HG03460 (cell line): Measurements from ENCODE around the gene MLLT3.
A peak's percentile ranks its signal among the peaks of the same experiment; 100 is the strongest.

Experiments used
- ATAC-seq: cut with Tn5 transposase; IDR thresholded peaks from one replicate; pipeline ENCODE4 v1.9.1; 2021; ENCODE audit not compliant: unreplicated experiment

MLLT3 gene

DNA sequence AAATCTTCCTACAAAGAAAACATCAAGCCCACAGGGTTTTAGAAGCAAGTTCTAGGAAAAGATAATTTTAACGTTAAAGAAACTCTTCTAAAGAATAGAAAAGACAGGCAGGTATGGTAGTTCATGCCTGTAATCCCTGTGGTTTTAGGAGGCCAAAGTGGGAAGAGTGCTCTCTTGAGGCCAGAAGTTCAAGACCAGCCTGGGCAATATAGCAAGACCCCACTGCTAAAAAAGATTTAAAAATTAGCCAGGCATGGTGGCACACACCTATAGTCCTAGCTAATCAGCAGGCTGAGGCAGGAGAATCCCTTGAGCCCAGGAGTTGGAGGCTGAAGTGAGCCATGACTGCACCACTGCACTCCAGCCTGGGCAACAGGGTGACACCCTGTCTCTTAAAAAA, 193.3 kb downstream of the MLLT3 start:
- ATAC-seq, result no peak

DNA sequence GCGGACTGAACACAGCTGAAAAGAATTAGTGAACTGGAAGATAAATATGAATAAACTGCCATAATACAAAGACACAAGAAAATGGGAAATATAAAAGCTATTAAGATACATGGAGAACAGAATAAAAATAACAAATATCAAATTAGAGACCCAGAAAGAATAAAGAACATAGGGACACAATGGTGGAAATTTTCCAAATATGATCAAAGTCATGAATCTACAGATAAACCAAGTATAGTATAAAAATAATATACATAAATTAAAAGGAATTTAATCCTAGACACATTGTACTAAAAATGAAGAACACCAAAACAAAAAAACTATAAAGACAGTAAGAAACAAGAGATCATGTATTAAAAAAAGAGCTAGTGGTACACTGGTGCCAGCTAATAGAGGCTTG, 194.9 kb downstream of the MLLT3 start:
- no peak for ATAC-seq

DNA sequence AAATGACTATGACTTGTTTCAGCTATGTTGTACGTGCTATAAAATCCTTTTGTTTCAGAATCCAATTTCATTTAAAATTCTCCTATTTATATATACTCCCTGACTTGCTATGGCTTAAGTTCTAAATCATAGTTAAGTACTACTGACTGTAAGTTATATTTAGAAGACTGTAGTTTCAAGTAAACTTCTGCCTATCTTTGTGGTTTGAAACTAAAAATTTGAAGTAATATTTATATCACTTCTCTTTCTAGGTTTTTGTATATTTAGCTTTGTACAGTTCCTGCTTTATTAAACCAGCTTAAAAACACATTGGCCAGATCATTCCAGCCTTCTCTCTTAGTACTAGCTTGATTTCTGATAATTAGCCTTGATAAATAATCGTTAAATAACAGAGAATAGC, 196.3 kb downstream of the MLLT3 start:
- peak; percentile 70 for ATAC-seq

DNA sequence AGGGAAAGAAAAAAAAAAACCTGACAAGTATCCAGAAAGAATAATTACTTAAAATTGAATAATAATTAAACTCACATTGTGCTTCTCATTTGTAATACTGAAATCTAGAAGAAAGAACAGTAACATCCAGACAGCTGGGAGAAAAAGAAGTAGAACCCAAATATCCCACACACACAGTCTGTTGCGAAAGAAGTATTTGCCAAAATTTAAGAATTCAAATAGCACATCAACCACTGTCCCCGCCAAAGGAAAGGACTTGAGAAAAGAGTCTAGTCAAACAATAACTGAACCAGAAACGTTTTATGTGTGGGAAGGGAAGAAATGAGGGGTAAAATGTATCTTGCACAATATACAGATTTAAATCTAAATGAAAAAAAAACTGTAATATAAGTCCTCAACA, 202.8 kb downstream of the MLLT3 start:
- ATAC-seq, result no peak

DNA sequence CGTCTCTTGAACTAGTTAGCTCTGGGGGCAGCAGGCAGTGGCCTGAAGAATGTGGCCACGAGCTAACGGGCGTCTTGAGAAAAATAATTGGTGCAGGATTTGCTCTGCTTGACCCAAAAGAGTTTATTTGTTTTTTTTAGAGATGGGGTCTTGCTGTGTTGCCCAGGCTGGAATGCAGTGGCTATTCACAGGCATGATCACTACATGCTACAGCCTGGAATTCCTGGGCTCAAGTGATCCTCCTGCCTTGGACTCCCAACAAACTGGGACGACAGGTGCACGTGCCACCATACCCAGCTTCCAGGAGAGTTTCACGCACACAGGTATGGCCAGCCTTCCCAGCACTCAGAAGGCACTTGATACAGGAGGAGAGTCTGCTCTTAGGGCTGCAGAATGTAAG, 203.8 kb downstream of the MLLT3 start:
- ATAC-seq, result no peak

DNA sequence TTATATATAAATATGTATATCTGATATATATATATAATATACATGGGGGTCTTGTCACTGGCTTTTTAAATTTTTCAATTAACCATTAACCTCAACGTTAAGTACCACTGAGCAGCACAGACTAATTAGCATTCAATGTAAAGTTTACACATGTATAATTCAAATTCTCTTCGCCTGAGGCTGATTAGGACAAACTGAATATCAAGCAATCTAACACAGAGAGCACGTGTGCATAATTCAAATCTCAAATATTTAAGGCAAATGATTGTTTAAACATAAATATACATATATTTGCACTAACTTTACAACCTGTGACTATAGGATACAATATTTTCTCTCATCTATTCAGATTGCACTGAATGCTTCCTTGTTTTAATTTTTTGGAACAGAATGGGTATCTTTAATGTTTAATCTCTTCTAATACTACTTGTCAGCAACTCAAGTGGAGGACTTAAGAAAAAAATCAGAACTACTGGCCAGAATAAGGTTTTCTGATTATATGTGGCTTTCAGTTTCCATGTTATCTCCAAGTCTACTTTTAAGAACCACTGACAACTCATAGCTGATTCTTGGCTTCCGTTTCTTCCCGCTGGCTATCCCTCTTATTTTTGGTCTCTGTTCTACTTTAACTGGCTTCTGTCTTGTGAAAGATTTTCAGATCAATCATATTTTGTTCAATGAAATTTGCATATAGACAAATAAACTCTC, 204.8 kb downstream of the MLLT3 start:
- ATAC-seq, result peak; percentile 75

DNA sequence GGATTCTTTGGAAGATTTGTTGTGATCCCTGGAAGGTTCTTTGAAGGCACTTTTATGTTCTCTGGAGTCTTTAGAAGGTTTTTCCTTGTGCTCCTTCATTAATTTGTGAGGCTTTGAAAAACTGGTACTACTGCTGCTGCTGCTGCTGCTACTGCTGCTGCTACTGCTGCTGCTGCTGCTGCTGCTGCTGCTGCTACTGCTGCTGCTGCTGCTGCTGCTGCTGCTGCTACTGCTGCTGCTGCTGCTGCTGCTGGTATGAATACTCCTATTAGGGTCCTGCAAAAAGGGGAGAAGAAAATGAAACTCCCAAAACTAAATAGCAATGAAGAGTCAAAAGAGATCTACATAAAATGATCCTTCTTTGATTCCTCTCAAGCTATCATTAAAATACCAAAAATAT, 208.1 kb downstream of the MLLT3 start:
- no peak for ATAC-seq

DNA sequence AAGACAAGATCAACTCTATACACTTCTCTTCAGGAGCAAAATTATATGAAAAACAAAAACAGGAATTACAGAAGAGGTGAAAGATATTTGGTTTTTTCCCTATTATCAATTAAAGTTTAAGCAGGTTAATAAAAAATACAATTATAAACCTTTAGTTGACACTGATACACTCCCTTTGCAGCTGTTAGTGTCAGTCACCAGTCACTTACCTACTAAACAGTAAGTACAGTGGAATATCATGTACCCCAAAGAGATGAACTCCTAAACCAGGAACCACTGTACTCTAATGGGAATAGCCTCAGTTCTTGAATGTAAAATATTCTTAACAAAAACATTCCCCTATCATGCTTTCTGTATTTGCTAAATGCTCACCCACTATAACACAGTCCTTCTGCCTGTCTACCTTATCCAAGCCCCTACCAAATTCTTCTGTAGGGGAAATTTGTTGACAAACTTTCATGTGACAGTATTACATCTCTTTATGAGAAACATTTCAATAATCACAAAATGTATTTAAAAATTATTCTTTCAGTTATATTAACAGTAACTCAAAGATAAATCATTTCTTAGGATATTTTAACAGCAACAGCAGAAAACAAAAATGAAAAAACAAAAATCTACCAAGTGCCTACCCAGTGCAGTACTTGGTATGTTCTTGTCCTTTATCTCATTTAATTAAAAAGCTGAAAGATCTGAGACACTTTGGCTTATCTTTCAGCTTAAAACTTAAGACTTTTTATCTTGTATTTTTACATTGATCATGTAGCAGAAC, 212.8 kb downstream of the MLLT3 start:
- no peak for ATAC-seq

DNA sequence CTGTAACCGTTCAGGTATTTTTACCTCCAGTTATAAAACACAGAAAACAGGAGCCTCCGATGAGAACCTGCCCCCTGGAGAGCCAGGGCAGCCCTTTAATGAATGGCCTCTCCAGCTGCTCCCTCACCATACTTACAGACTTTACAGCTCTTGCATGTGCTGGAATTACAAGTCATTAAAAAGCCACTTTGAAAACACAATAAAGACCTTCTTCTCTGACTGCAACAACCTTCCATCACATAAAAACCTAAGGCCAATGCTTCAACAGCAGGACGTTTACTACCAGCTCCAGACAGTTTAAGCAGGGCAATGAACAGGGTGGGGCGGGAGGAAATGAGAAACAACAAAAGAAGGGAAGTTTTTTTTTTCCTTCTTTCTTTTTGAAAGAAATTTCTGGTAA, 213.8 kb downstream of the MLLT3 start:
- ATAC-seq, result no peak

DNA sequence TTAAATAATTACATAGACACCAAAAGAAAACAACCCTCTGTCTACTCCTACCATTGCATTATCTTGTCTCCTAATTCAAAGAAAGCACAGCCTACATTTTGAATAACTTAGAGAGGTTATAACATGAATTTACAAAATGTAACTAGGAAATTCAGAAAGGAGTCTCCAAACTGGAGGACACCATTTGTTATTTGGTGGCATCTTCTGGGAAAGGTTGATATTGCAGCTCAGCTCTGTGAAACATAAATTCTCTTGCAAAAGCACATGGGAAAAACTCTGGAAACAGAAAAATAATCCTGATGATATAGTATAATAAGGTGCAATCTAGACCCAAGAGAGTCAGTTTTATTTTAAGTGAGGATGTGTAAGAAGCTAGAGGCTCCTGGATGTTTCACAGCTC, 215.3 kb downstream of the MLLT3 start:
- no peak for ATAC-seq

DNA sequence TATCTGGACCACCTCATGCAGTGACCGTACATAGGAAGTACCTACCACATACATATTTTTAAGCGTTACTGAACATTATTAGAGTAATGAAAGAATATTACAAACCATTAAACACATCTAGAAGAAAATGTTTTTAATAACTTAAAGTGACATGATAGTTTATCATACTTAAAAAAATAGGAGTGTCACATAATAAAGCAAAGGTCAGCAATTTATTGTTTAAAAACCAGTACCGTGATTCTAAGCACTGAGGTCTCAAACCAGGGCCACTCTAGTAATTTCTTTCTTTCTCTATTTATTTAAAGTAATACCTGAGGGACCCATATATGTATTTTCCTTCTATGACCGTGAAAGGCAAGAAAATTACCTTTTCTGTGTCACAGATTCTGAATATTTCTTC, 216.0 kb downstream of the MLLT3 start:
- ATAC-seq, result no peak

DNA sequence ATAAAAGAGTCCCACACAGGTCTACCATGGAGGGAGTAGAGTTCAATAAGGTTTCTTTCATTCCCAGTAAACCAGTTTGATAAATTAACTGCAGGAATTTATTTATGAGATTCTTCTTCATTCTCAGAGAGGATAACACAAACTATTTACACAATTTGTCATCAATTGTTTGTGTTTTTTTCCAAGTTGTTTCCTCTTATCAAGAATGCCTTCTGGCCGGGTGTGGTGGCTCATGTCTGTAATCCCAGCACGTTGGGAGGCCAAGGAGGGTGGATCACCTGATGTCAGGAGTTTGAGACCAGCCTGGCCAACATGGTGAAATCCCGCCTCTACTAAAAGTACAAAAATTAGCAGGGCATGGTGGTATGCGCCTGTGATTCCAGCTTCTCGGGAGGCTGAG, 216.7 kb downstream of the MLLT3 start:
- ATAC-seq, result no peak

DNA sequence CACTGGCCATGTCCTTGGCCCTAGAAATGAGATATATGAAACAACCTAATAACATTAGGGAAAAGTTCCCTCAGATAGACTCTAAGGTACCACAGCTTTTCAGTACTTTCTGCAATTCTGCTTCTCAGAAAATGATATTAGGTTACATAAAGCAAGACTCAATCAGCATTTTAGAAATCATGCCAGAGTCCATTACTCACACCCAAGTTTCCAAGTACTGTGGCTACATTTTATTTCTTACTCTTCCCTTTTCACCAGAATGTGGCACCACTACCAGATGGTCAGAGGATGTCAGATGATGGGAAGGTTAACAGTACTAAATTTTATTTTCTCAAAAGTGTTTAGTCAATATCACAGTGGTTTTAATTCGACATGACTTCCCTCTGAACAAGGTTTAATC, 217.2 kb downstream of the MLLT3 start:
- no peak for ATAC-seq

DNA sequence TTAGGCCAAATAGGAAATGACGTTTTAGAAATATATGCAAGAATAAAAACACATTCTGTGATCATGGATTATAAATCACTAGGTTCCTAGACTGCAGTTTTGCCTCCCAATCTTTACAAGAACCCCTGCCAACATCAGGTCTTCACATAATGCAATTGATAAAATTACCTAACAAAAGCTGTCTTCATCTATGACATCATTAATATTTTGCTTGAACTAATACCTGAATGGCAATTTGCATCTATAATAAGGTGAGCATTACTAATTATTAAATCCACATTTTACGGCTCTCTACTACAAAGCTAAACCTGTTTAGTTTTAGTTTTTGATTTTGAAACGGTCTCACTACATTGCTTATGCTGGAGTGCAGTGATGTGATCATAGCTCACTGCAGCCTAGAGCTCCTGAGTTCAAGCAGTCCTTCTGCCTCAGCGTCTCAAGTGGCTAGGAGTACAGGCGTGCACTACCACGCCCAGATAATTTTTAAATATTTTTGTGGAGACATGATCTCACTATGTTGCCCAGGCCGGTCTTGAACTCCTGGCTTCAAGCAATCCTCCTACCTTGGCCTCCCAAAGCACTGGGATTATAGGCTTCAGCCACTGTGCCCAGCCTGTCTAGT, 218.0 kb downstream of the MLLT3 start:
- ATAC-seq, result no peak

DNA sequence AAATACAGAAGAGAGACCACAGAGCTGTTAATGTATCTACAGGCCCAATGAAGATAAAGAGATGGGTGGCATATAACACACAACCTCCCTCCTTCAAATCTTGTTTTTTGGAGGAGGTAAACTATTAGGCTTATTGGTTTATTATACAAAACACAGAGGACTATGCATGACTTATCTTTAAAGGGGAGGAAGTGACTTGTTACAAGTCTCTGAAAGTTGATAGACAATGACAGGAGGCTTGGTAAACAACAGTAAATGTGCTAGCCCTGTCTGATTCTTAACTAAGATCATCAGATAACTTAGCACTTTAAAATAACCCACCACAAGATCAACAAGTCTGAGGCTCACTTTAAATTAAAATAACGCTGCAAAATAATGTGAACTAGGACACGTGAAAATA, 219.0 kb downstream of the MLLT3 start:
- no peak for ATAC-seq

DNA sequence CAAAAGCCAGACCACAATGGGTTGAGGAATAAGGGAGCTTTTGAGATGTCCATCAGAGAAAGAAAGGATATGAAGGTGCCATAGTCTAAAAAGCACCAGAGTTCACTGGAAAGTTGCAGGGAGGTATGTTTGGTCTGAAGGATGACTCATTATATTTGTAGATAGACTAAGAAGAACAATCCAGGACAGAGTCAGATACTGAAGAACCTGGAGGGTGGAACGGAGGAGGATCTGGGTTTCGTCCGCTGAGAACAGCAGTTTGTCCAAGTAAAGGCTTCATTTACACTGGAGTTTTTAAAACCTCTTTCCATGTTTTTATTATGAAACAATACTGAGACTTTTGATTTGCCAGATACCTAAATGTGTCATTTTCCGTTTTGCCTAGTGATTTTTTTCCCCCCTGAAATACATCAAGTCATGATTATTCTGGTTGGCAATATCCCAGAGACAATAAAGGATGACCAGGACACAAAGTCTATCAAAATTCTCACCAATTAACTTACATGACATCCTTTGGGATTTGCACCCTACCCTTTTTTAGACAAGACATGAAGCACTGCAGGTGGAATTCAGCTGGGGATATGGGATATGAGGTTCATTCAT, 219.9 kb downstream of the MLLT3 start:
- no peak for ATAC-seq

DNA sequence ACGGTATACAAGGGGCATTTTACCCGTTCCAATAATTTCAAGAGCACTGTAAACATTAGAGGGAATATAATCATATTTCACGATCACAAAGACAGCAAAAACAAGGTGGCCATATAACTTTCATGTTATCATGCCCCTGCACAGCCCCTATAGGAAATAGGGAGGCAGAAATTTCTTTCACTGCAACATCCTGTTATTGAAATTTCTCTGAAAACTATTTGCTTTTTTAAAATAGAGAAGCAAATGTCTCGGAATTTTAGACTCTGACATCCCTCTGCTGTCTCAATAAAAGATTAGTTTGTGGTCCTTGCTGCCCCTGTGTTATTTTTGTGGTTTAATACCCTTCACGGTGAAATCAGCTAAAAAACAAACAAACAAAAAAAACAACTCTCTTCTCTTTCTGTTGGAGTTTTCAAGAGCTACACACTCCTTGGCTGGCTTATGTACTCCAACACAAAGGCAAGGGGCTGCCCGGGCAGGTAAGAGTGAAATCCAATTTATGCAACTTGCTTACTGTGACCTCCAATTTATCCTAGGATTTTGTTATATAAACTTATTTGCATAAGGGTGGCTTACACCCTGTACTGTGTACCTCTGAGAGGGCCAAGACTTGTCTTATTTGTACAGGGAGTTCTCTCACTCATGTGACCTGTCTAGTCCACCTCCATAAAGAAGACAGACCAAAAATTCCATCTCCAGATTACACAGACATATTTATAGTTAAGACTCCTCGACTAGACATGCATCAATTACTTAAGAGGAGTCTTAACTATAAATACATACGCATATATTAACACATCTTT, 223.6 kb downstream of the MLLT3 start:
- no peak for ATAC-seq

DNA sequence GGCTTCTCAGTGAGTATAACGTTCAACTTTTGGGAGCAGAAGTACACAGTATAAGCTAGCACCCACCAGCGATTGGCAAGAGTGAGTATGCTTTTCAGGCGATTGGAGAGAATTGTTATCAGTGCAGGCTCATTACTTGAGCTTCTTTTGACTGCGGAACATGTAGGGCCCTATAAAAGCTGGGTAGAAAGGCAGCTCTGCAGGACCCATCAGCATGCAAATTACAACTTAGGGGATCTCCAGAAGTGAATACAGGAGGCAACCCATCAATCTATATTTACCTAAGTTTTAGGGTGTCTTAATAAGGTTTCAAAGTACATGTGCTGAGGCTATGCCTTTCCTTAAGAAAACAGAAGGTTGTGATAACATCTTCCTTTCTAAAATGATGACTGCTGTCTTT, 225.0 kb downstream of the MLLT3 start:
- ATAC-seq, result no peak

DNA sequence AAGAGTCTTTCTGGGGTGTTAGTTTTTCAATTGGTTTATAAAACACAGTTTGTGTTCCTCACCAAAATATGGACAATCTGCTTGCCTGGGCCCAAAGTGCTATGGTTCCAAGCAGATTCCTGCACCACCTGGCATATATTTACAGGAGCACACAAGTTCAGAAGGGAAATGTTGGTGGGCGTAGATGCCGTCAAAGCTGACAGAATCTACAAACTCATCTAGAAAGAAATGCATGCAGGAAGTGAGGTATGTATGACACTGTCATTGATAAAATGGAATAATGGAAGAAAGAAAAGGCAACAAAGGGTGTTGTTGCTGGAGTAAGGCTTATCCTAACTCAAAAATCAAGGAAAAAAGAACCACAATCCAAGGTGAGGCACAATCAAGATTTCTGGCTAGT, 225.8 kb downstream of the MLLT3 start:
- ATAC-seq, result no peak

DNA sequence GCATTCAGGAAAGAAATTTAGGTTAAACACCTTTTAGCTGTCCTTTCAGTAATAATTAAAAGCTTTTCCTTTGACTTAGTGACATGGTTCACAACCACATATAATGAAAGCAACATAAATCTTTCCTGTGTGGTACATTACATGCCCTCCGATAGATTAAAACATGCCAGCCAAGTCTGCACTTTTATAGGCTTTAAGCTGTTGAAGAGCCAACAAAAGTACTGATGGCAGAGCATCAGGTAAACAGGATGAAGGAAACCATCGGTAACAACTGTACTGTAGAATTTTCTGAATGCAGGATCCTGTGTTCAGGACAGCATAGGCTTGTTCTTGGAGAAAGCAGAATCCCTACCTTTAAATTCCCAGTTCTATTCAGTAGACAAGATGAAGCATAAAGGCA, 226.6 kb downstream of the MLLT3 start:
- ATAC-seq, result no peak

DNA sequence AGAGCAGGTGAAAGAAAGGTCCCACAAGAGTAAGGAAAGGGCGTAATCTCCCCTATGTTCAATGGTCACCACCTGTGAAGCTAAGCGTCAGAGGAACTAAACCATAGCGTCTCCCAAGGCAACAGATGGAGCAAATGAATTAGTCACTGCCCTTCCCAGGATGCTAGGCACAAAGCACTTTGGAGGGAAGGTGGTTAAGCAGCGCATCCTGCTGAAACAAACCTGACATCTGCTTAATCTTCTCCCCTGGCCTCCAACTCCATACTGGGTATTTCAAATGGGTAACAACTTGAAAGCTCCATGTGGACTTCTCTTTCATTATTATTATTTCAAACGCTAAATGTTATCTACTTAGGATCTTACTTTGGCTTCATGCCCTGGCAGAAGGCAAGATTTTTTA, 227.3 kb downstream of the MLLT3 start:
- ATAC-seq, result no peak
